NK-92 (cell line): Measurements from ENCODE around the gene PHACTR3.
"Not testable (repeated sequence)": the region's sequence is repeated elsewhere in the genome, so short reads cannot be mapped to it uniquely, and the experiment has no call there.

Source experiments
- DNase-seq: peaks from one replicate; lab custom pipeline; 2025; ENCODE audit not compliant: unreplicated experiment; lab: John Stamatoyannopoulos, UW

The PHACTR3 gene

GRCh38 chr20:59837623-59838394 lies 233.5 kb downstream of the PHACTR3 start:
- DNase-seq, result no peak

GRCh38 chr20:59839400-59839799 lies 235.1 kb downstream of the PHACTR3 start:
- DNase-seq, result no peak

- DNase-seq, result no peak
These were observed 241.1 kb downstream of the PHACTR3 start for GRCh38 chr20:59845472-59845871.

- DNase-seq, result no peak
These were observed 243.8 kb downstream of the PHACTR3 start for GRCh38 chr20:59848182-59848581.

GRCh38 chr20:59850018-59850641 lies 245.8 kb downstream of the PHACTR3 start:
- DNase-seq, result no peak

- not testable (repeated sequence) for DNase-seq
These were observed 252.2 kb downstream of the PHACTR3 start for GRCh38 chr20:59856526-59856925.

GRCh38 chr20:59856941-59857340 lies 252.6 kb downstream of the PHACTR3 start:
- DNase-seq, result not testable (repeated sequence)

GRCh38 chr20:59857966-59858365 lies 253.6 kb downstream of the PHACTR3 start:
- DNase-seq, result no peak

GRCh38 chr20:59858425-59858824 lies 254.1 kb downstream of the PHACTR3 start:
- no peak for DNase-seq

GRCh38 chr20:59861401-59861800 lies 257.1 kb downstream of the PHACTR3 start:
- no peak for DNase-seq

- no peak for DNase-seq
These were observed 258.7 kb downstream of the PHACTR3 start for GRCh38 chr20:59863058-59863457.

- no peak for DNase-seq
These were observed 260.4 kb downstream of the PHACTR3 start for GRCh38 chr20:59864726-59865125.

- DNase-seq, result no peak
These were observed 262.0 kb downstream of the PHACTR3 start for GRCh38 chr20:59866338-59866737.

GRCh38 chr20:59871096-59871495 lies 266.8 kb downstream of the PHACTR3 start:
- no peak for DNase-seq

GRCh38 chr20:59873409-59873808 lies 269.1 kb downstream of the PHACTR3 start:
- no peak for DNase-seq

- DNase-seq, result no peak
These were observed 275.9 kb downstream of the PHACTR3 start for GRCh38 chr20:59880198-59880597.

GRCh38 chr20:59884494-59884893 lies 280.2 kb downstream of the PHACTR3 start:
- DNase-seq, result no peak

GRCh38 chr20:59888050-59888449 lies 283.7 kb downstream of the PHACTR3 start:
- DNase-seq, result no peak

GRCh38 chr20:59890035-59890434 lies 285.7 kb downstream of the PHACTR3 start:
- not testable (repeated sequence) for DNase-seq

- DNase-seq, result no peak
These were observed 287.2 kb downstream of the PHACTR3 start for GRCh38 chr20:59891581-59891980.

- no peak for DNase-seq
These were observed 291.6 kb downstream of the PHACTR3 start for GRCh38 chr20:59895908-59896307.
